Activated CD8-positive, alpha-beta T cell treated with anti-CD3 and anti-CD28 coated beads for 36 hours (primary cell): ENCODE data around the gene SLC35A3. TPM values are rescaled to one million over a fixed set of nuclear protein-coding genes. Genes with fewer than 3 reads are reported as not detected.
"Not testable (repeated sequence)": the region's sequence is repeated elsewhere in the genome, so short reads cannot be mapped to it uniquely, and the experiment has no call there.

Experiments
- ATAC-seq: fragments of 200-7000 bp; cut with Tn5 transposase; one replicate; pipeline ENCODE4 v1.10.0; 2021; ENCODE audit warnings: mild to moderate bottlenecking, moderate library complexity
- CTCF ChIA-PET: fragments of 350-600 bp; sonication (Branson Sonifier 250); formaldehyde crosslinking; loops from one replicate; lab custom pipeline; 2021; ENCODE audit warnings: antibody characterized with exemption; lab: Charles Lee
- POLR2A ChIA-PET: fragments of 350-600 bp; sonication (Branson Sonifier 250); formaldehyde crosslinking; loops from one replicate; lab custom pipeline; 2021; ENCODE audit warnings: antibody characterized with exemption; lab: Charles Lee
- DNase-seq: peaks from one replicate; pipeline ENCODE4 v3.0.0-alpha.2; 2020
- H3K27ac Mint-ChIP-seq: one replicate; pipeline ENCODE4 v1.8.0; 2021; ENCODE audit warnings: mild to moderate bottlenecking, mixed read lengths
- H3K27me3 Mint-ChIP-seq: one replicate; pipeline ENCODE4 v1.8.0; 2021; ENCODE audit warnings: mixed read lengths
- H3K36me3 Mint-ChIP-seq: one replicate; pipeline ENCODE4 v1.8.0; 2021; ENCODE audit warnings: low read depth, mixed read lengths
- H3K4me1 Mint-ChIP-seq: one replicate; pipeline ENCODE4 v1.8.0; 2021; ENCODE audit warnings: low read depth, mixed read lengths
- H3K4me3 Mint-ChIP-seq: one replicate; pipeline ENCODE4 v1.8.0; 2021; ENCODE audit warnings: mild to moderate bottlenecking, moderate library complexity, mixed read lengths
- H3K9me3 Mint-ChIP-seq: one replicate; pipeline ENCODE4 v1.8.0; 2021; ENCODE audit warnings: mixed read lengths
- CTCF ChIP-seq: fragments of 200-600 bp; IDR thresholded peaks from one replicate; pipeline ENCODE4 v1.8.0; 2022; ENCODE audit warnings: antibody characterized with exemption, mild to moderate bottlenecking
- intact Hi-C: fragments of 100-400 bp; cut with micrococcal nuclease; formaldehyde crosslinking; loops from one replicate; pipeline ENCODE4 v1.10.0; 2022
- total RNA-seq, 2 experiments: library from RNA; stranded (reverse); gene quantifications; one replicate each; pipeline ENCODE4 v1.2.3, GENCODE V29; 2021

The SLC35A3 gene
- total RNA-seq, 2 experiments from 2014 or later, result 17.5 to 19.3 TPM

- DNase-seq (no peak), ATAC-seq (no peak)
- Mint-ChIP-seq H3K4me1 (no peaks in the 10 kb centered on the region), H3K27ac (no peak overlapping the region), H3K36me3 (no peaks in the 10 kb centered on the region), H3K4me3 (no peak overlapping the region), H3K9me3 (no peaks in the 10 kb centered on the region), H3K27me3 (no peaks in the 10 kb centered on the region)
- CTCF ChIA-PET, result no interaction called here
- intact Hi-C loops, result no loop called here
- POLR2A ChIA-PET, result no interaction called here
- no peak for TF ChIP-seq CTCF
Observed at GRCh38 chr1:99955375-99955774, 14.4 kb upstream of the SLC35A3 start.

GRCh38 chr1:99956755-99957154 is 13.0 kb upstream of the SLC35A3 start:
- Mint-ChIP-seq H3K27ac (no peak overlapping the region), H3K9me3 (no peaks in the 10 kb centered on the region), H3K36me3 (no peaks in the 10 kb centered on the region), H3K4me3 (no peak overlapping the region), H3K4me1 (no peaks in the 10 kb centered on the region), H3K27me3 (no peaks in the 10 kb centered on the region)
- no peak for ATAC-seq
- ChIA-PET POLR2A (interaction anchor here (1.2 to 2.2 kb wide), 2 partner anchors 10 to 14 kb away, joined by 5 read pairs; no protein-coding TSS in a partner anchor), CTCF (interaction anchor here (0.8 kb wide), 1 partner anchor 13 kb away, joined by 3 read pairs; the partner anchor contains the start of gene SLC35A3)
- intact Hi-C loops, result no loop called here
- no peak for TF ChIP-seq CTCF
- DNase-seq, result no peak

GRCh38 chr1:99957818-99958217 is 12.0 kb upstream of the SLC35A3 start:
- intact Hi-C loops, result no loop called here
- H3K27me3 Mint-ChIP-seq, result no peaks in the 10 kb centered on the region
- ChIA-PET POLR2A (interaction anchor here (1.0 to 2.2 kb wide), 4 partner anchors 9 to 49 kb away, joined by 4 to 5 read pairs (median 4); no protein-coding TSS in a partner anchor), CTCF (no interaction called here)
- H3K4me1 Mint-ChIP-seq, result no peaks in the 10 kb centered on the region
- no peak for DNase-seq
- no peak for ATAC-seq
- no peaks in the 10 kb centered on the region for H3K9me3 Mint-ChIP-seq
- H3K27ac Mint-ChIP-seq, result no peak overlapping the region
- H3K36me3 Mint-ChIP-seq, result no peaks in the 10 kb centered on the region
- no peak for TF ChIP-seq CTCF
- no peak overlapping the region for H3K4me3 Mint-ChIP-seq

- POLR2A ChIA-PET, DNase-seq: not testable (repeated sequence)
Observed at GRCh38 chr1:99959189-99959705, 10.5 kb upstream of the SLC35A3 start.

GRCh38 chr1:99960260-99960659 is 9.5 kb upstream of the SLC35A3 start:
- POLR2A ChIA-PET, result interaction anchor here (0.6 kb wide), 1 partner anchor 9 kb away, joined by 3 read pairs; no protein-coding TSS in a partner anchor
- H3K27me3 Mint-ChIP-seq, intact Hi-C loops, H3K9me3 Mint-ChIP-seq, DNase-seq, H3K4me1 Mint-ChIP-seq, H3K4me3 Mint-ChIP-seq, H3K27ac Mint-ChIP-seq, H3K36me3 Mint-ChIP-seq, CTCF ChIA-PET, ATAC-seq: not testable (repeated sequence)

More at GRCh38 chr1:99959189-99959705, 10.5 kb upstream of the SLC35A3 start:
- intact Hi-C loops, ATAC-seq, H3K27ac Mint-ChIP-seq, CTCF ChIA-PET, H3K36me3 Mint-ChIP-seq, H3K9me3 Mint-ChIP-seq, H3K4me1 Mint-ChIP-seq, H3K4me3 Mint-ChIP-seq, H3K27me3 Mint-ChIP-seq: not testable (repeated sequence)

- intact Hi-C loops, result no loop called here
Observed at GRCh38 chr1:99963041-99963795, 6.6 kb upstream of the SLC35A3 start.

More at GRCh38 chr1:99963041-99963795, 6.6 kb upstream of the SLC35A3 start:
- ChIA-PET CTCF (interaction anchor here (1.4 kb wide), 1 partner anchor 10 kb away, joined by 4 read pairs; no protein-coding TSS in a partner anchor), POLR2A (no interaction called here)
- H3K4me3 Mint-ChIP-seq, result no peak overlapping the region
- ATAC-seq (no peak), DNase-seq (no peak)
- H3K27me3 Mint-ChIP-seq, result no peaks in the 10 kb centered on the region
- H3K27ac Mint-ChIP-seq, result no peak overlapping the region
- no peaks in the 10 kb centered on the region for H3K4me1 Mint-ChIP-seq
- no peaks in the 10 kb centered on the region for H3K36me3 Mint-ChIP-seq
- no peaks in the 10 kb centered on the region for H3K9me3 Mint-ChIP-seq
- TF ChIP-seq CTCF, result no peak
